GM12878 (cell line): Measurements from ENCODE around the gene PRDM16. TPM values are rescaled to one million over a fixed set of nuclear protein-coding genes. Genes with fewer than 3 reads are reported as not detected.

Experiments
- ATAC-seq: fragments of 200-7000 bp; cut with Tn5 transposase; 3 replicates; pipeline ENCODE4 v1.9.1; 2020; ENCODE audit warnings: mild to moderate bottlenecking, moderate library complexity
- BruUV-seq: library from RNA; stranded (reverse); fragments of 400-500 nt; replicated peaks from 2 replicates; lab custom pipeline; 2021; lab: Mats Ljungman, UMichigan
- CTCF ChIA-PET: fragments of 300-600 bp; sonication (Branson Sonifier 250); formaldehyde crosslinking; extraction: SDS; loops from one replicate; lab custom pipeline; 2021; ENCODE audit warnings: inconsistent platforms; lab: Yijun Ruan, JAX
- POLR2A ChIA-PET: fragments of 350-600 bp; formaldehyde crosslinking; extraction: SDS; loops from one replicate; lab custom pipeline; 2021; ENCODE audit warnings: inconsistent platforms; lab: Charles Lee
- RAD21 ChIA-PET: fragments of 300-600 bp; sonication (Branson Sonifier 250); formaldehyde crosslinking; loops from one replicate; lab custom pipeline; 2023; ENCODE audit warnings: antibody characterized with exemption; ENCODE audit not compliant: unreplicated experiment; lab: Charles Lee
- SMC1A ChIA-PET: fragments of 300-600 bp; sonication (Branson Sonifier 250); formaldehyde crosslinking; loops from one replicate; lab custom pipeline; 2023; ENCODE audit not compliant: unreplicated experiment, uncharacterized antibody; lab: Charles Lee
- DNase-seq: peaks from one replicate; pipeline ENCODE4 v3.0.0-alpha.2; 2011; ENCODE audit warnings: low read depth, low spot score
- FAIRE-seq: peaks from 3 replicates; lab custom pipeline; 2011; peaks lifted over from hg19 to GRCh38; lab: Jason Lieb, UNC
- H2AFZ ChIP-seq: 2 replicates; pipeline ENCODE4 v1.6.0; 2011; ENCODE audit warnings: low read depth, low read length, control low read depth; ENCODE audit not compliant: control insufficient read depth
- H3K27ac ChIP-seq: 2 replicates; pipeline ENCODE4 v1.5.1; 2011; ENCODE audit warnings: control low read depth; ENCODE audit not compliant: control insufficient read depth, insufficient read depth
- H3K27me3 ChIP-seq, 2 experiments: replicated peaks in 1 of 2; 2 replicates each; pipeline versions ENCODE4 v1.6.0 to v1.6.1; 2011; ENCODE audit warnings: low read length in 1 of 2; ENCODE audit not compliant: control insufficient read depth in 2 of 2, insufficient read depth in 2 of 2
- H3K36me3 ChIP-seq, 2 experiments: 2 replicates each; pipeline ENCODE4 v1.5.1; 2011; ENCODE audit warnings: low read length in 1 of 2; ENCODE audit not compliant: control insufficient read depth in 2 of 2, insufficient read depth in 2 of 2
- H3K4me1 ChIP-seq: 2 replicates; pipeline ENCODE4 v1.6.1; 2011; ENCODE audit warnings: mild to moderate bottlenecking, low read length, moderate library complexity, mixed read lengths; ENCODE audit not compliant: control insufficient read depth, insufficient read depth
- H3K4me2 ChIP-seq: 2 replicates; pipeline ENCODE4 v1.6.0; 2011; ENCODE audit warnings: control low read depth; ENCODE audit not compliant: control insufficient read depth, insufficient read depth
- H3K4me3 ChIP-seq: fragments of 200-600 bp; sonication (generic); 2 replicates; pipeline ENCODE4 v1.5.1; 2016
- H3K79me2 ChIP-seq: 2 replicates; pipeline ENCODE4 v1.6.0; 2011; ENCODE audit warnings: low read length; ENCODE audit not compliant: control insufficient read depth, insufficient read depth
- H3K9ac ChIP-seq: 2 replicates; pipeline ENCODE4 v1.8.0; 2011; ENCODE audit warnings: low read length, control low read depth, mixed read lengths; ENCODE audit not compliant: control insufficient read depth, insufficient read depth
- H3K9me3 ChIP-seq: replicated peaks from 3 replicates; pipeline ENCODE4 v1.5.1; 2011; ENCODE audit warnings: mild to moderate bottlenecking, low read length; ENCODE audit not compliant: control insufficient read depth, insufficient read depth
- H4K20me1 ChIP-seq: 2 replicates; pipeline ENCODE4 v1.6.0; 2011; ENCODE audit not compliant: control insufficient read depth, insufficient read depth
- ATF3 ChIP-seq: IDR thresholded peaks from 2 replicates; pipeline ENCODE4 v1.6.1; 2011; ENCODE audit warnings: low read depth, mild to moderate bottlenecking, low read length, moderate library complexity, borderline replicate concordance; ENCODE audit errors: extremely low read depth
- BACH1 ChIP-seq: fragments of 450-650 bp; IDR thresholded peaks from 2 replicates; pipeline ENCODE4 v1.6.1; 2017; ENCODE audit warnings: mild to moderate bottlenecking, borderline replicate concordance
- CHD2 ChIP-seq: IDR thresholded peaks from 2 replicates; pipeline ENCODE4 v1.6.1; 2011; ENCODE audit warnings: low read depth, low read length, improper control_type of control experiment, borderline replicate concordance
- HDAC6 ChIP-seq: fragments of 200-600 bp; sonication (generic); IDR thresholded peaks from one replicate; pipeline ENCODE4 v1.8.0; 2017; ENCODE audit warnings: antibody characterized with exemption; ENCODE audit not compliant: unreplicated experiment
- PBX3 ChIP-seq: IDR thresholded peaks from 2 replicates; pipeline ENCODE4 v1.6.1; 2011; ENCODE audit warnings: mild to moderate bottlenecking, low read depth, low read length, moderate library complexity; ENCODE audit not compliant: insufficient replicate concordance
- RELA ChIP-seq: fragments of 450-650 bp; IDR thresholded peaks from 2 replicates; pipeline ENCODE4 v1.8.0; 2014; ENCODE audit warnings: borderline replicate concordance; ENCODE audit not compliant: partially characterized antibody
- SMARCA5 ChIP-seq: fragments of 450-650 bp; IDR thresholded peaks from 2 replicates; pipeline ENCODE4 v1.6.1; 2017; ENCODE audit warnings: mild to moderate bottlenecking
- WGBS: methylation state at CpG from one replicate; pipeline ENCODE4 v1.1.6; 2016; ENCODE audit warnings: low lambda C conversion rate; ENCODE audit not compliant: insufficient replicate concordance, insufficient coverage; ENCODE audit errors: missing lambda C conversion rate; 5-methylcytosine and 5-hydroxymethylcytosine counted together
- in situ Hi-C: fragments of 300-500 bp; cut with MboI; formaldehyde crosslinking; loops from 9 replicates; pipeline ENCODE4 v1.14.3; 2018; ENCODE audit warnings: mixed read lengths
- intact Hi-C: fragments of 100-400 bp; cut with micrococcal nuclease; formaldehyde crosslinking; loops from one replicate; pipeline ENCODE4 v1.14.2; 2022; ENCODE audit not compliant: unreplicated experiment
- polyA plus RNA-seq, 11 experiments: library from polyadenylated mRNA; depleted of rRNA in 4 of 11; unstranded in 6 of 11; stranded (reverse) in 5 of 11; fragments of >200 nt; fragmentation: Nextera tagmentation in 4 of 11; fragmentation: Illumina TruSeq in 1 of 11; extraction: Ambion mirVana in 4 of 11; extraction: Trizol in 1 of 11; gene quantifications; 1 replicate in 1 of 11; 2 replicates in 10 of 11; pipeline versions ENCODE4 v1.2.1 to v1.2.3, GENCODE V29; 2011 to 2016; ENCODE audit warnings: inconsistent platforms in 2 of 11, missing spikeins in 2 of 11, low read depth in 1 of 11
- total RNA-seq, 4 experiments: library from RNA; depleted of rRNA in 3 of 4; stranded (reverse); fragments of >200 nt in 3 of 4; fragmentation: Illumina TruSeq in 1 of 4; extraction: Trizol in 1 of 4; gene quantifications; 2 replicates each; pipeline versions ENCODE4 v1.2.1 to v1.2.3, GENCODE V29; 2013 to 2021
- TF ChIP-seq, protein P1 (sequence below): fragments of 450-650 bp; IDR thresholded peaks from 2 replicates; pipeline ENCODE4 v1.6.1; 2017; ENCODE audit warnings: borderline replicate concordance
- TF ChIP-seq, protein P2 (sequence below): fragments of 450-650 bp; IDR thresholded peaks from 2 replicates; pipeline ENCODE4 v1.6.1; 2017; ENCODE audit warnings: low read depth, mild to moderate bottlenecking, moderate library complexity

The PRDM16 gene
- total and polyA plus RNA-seq, 10 of the 15 experiments (the other 5 are each of a cell fraction or from before 2014, with no cell fraction given), result 0.03 TPM; not detected in 9

DNA sequence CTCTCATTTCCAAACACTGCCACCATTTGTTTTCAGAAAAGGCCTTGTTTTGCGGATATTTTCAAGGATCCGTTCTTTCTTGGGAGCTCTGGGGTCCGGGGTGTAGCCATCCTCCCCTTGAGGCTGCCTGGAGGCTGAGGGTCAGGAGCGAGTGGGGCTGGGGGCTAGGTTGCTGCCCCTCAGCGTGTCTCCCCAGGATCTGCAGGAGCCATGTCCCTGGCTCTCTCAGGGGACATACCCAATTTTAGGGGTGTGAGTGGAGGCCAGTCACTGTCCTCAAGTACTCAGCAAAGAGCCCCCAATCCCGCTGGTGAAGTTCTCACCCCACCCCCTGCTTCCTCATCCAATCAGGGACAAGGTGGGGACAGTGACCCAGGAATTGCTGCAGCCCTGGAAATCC lies 15.0 kb upstream of the PRDM16 start:
- no peaks in the 10 kb centered on the region for H3K27me3 ChIP-seq
- ATAC-seq (no peak), FAIRE-seq (no peak), DNase-seq (no peak)
- no peak for TF ChIP-seq HDAC6
- TF ChIP-seq RELA, result no peak
- no peak for TF ChIP-seq PBX3
- no peak for TF ChIP-seq SMARCA5
- TF ChIP-seq BACH1, result no peak
- TF ChIP-seq, protein P1, sequence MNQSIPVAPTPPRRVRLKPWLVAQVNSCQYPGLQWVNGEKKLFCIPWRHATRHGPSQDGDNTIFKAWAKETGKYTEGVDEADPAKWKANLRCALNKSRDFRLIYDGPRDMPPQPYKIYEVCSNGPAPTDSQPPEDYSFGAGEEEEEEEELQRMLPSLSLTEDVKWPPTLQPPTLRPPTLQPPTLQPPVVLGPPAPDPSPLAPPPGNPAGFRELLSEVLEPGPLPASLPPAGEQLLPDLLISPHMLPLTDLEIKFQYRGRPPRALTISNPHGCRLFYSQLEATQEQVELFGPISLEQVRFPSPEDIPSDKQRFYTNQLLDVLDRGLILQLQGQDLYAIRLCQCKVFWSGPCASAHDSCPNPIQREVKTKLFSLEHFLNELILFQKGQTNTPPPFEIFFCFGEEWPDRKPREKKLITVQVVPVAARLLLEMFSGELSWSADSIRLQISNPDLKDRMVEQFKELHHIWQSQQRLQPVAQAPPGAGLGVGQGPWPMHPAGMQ, result no peak
- TF ChIP-seq ATF3, result no peak
- TF ChIP-seq, protein P2, sequence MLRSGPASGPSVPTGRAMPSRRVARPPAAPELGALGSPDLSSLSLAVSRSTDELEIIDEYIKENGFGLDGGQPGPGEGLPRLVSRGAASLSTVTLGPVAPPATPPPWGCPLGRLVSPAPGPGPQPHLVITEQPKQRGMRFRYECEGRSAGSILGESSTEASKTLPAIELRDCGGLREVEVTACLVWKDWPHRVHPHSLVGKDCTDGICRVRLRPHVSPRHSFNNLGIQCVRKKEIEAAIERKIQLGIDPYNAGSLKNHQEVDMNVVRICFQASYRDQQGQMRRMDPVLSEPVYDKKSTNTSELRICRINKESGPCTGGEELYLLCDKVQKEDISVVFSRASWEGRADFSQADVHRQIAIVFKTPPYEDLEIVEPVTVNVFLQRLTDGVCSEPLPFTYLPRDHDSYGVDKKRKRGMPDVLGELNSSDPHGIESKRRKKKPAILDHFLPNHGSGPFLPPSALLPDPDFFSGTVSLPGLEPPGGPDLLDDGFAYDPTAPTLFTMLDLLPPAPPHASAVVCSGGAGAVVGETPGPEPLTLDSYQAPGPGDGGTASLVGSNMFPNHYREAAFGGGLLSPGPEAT, result no peak
- no peak for TF ChIP-seq CHD2
- SMC1A ChIA-PET, result no interaction called here
- no peak overlapping the region for H3K9ac ChIP-seq
- no peak overlapping the region for H3K27ac ChIP-seq
- RAD21 ChIA-PET, result no interaction called here
- H3K79me2 ChIP-seq, result no peaks in the 10 kb centered on the region
- no peak overlapping the region for H3K4me2 ChIP-seq
- H3K9me3 ChIP-seq, result no peaks in the 10 kb centered on the region
- H3K4me1 ChIP-seq, result no peaks in the 10 kb centered on the region
- H4K20me1 ChIP-seq, result no peaks in the 10 kb centered on the region
- in situ Hi-C loops (no loop called here), intact Hi-C loops (no loop called here)
- H2AFZ ChIP-seq, result no peak overlapping the region
- CTCF ChIA-PET, result no interaction called here
- no peaks in the 10 kb centered on the region for H3K36me3 ChIP-seq
- BruUV-seq, result no TSS peak
- 11% methylated on average over 6 of the region's 6 CpGs for WGBS
- H3K4me3 ChIP-seq, result no peak overlapping the region
- POLR2A ChIA-PET, result no interaction called here
